Measurements from ENCODE around the gene CFAP119.

CFAP119 gene

DNA sequence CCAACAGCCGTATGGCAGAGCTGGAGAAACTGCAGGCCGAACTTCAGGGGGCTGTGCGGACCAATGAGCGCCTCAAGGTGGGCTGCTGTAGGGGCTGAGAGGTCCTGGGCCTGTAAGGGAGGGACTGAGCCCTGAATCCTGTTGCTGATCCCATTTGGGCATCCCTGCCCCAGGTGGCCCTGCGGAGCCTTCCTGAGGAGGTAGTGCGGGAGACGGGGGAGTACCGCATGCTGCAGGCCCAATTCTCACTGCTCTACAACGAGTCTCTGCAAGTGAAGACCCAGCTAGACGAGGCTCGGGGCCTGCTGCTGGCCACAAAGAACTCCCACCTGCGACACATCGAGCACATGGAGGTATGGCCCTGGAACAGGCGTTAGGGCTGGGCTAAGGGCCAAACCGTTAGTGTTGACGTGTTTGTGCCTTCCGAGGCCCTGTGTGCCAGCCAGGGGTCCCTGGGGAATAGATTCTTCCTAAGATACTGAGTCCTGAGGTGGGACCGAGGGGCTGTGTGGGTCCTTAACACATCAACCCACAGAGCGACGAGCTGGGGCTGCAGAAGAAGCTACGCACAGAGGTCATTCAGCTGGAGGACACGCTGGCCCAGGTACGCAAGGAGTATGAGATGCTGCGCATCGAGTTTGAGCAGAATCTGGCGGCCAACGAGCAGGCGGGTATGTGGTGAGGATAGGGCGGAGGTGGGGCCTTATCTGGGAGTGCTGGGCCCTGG is 4.5 kb upstream of the CFAP119 start:
- Histone ChIP-seq H3K4me3 (no peak overlapping the region), H3K27ac (no peak overlapping the region)
- DNase-seq (ENCODE audit: low spot score) = no peak
- TF ChIP-seq, protein P1, sequence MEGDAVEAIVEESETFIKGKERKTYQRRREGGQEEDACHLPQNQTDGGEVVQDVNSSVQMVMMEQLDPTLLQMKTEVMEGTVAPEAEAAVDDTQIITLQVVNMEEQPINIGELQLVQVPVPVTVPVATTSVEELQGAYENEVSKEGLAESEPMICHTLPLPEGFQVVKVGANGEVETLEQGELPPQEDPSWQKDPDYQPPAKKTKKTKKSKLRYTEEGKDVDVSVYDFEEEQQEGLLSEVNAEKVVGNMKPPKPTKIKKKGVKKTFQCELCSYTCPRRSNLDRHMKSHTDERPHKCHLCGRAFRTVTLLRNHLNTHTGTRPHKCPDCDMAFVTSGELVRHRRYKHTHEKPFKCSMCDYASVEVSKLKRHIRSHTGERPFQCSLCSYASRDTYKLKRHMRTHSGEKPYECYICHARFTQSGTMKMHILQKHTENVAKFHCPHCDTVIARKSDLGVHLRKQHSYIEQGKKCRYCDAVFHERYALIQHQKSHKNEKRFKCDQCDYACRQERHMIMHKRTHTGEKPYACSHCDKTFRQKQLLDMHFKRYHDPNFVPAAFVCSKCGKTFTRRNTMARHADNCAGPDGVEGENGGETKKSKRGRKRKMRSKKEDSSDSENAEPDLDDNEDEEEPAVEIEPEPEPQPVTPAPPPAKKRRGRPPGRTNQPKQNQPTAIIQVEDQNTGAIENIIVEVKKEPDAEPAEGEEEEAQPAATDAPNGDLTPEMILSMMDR (IDR thresholded peaks at IDR 0.05) = no peak

DNA sequence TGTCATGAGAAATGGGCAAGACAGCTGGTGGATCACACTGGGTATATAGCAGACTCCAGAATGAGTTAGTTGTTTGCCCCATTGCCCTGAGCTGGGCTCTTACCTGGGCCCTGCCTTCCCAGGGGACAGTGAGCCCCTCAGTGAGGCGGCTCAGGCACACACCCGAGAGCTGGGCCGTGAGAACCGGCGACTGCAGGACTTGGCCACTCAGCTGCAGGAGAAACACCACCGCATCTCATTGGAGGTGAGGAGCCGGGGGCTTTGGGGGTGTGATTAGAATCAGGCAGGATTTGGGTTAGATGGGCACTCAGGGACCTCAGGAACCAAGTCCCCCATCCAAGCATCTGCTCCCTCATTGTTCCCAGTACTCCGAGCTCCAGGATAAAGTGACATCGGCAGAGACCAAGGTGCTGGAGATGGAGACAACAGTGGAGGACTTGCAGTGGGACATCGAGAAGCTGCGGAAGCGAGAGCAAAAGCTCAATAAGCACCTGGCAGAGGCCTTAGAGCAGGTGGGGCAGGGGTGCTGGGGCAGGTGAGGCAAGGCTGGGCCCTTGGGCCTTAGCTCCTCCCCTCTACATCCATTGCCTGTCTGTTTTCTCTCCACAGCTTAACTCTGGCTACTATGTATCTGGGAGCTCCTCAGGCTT is 3.1 kb upstream of the CFAP119 start:
- no peak overlapping the region for H3K4me3 ChIP-seq
- H3K27ac ChIP-seq = no peak overlapping the region
- TF ChIP-seq, protein P1 (IDR thresholded peaks at IDR 0.05) = no peak
- no peak for DNase-seq (ENCODE audit: low spot score)

DNA sequence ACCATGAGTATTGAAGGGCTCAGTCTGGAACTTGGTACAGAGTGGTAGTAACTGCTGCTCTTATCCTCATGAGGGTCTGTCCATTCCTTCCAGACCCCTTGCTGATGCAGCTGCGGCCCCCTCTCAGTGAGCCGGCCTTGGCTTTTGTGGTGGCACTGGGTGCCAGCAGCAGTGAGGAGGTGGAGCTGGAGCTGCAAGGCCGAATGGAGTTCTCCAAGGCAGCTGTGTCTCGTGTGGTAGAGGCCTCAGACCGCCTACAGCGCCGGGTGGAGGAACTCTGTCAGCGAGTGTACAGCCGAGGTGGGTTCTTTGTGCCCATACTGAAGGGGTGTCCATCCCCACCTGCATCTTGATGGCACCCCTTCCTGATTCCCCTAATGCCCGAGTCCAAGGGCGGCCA is 2.2 kb upstream of the CFAP119 start:
- Histone ChIP-seq H3K27ac (no peak overlapping the region), H3K4me3 (no peak overlapping the region)
- TF ChIP-seq, protein P1 (IDR thresholded peaks at IDR 0.05) = no peak
- DNase-seq (ENCODE audit: low spot score) = no peak

DNA sequence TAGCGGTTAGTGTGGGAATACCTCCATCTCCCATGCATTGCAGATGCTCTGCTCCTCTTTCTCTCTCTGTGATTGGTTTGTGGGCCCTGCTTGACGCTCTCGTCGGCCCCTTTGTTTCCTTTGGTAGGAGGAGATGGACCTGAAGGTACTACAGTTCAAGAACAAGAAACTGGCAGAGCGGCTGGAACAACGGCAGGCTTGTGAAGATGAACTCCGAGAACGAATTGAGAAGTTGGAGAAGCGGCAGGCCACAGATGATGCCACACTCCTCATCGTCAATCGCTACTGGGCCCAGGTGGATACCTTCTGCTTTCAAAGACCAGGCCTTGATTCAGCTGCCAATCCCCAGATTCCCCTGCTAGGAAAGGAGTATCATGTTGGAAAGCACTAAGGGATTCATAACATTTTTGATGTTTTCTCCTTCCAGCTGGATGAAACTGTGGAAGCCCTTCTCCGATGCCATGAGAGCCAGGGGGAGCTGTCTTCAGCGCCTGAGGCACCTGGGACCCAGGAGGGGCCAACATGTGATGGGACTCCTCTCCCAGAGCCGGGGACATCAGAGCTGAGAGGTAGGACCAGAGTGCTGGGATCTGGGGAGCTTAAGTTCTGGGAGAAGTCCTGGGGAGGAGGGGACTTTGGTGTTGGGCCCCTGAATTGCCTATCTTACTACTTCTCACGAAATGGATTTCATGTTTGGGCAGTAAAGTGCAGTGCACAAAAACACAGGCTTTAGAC is 1.3 kb upstream of the CFAP119 start:
- Histone ChIP-seq H3K4me3 (peak overlapping the region; percentile 92), H3K27ac (peak overlapping the region; percentile 90 to 97)
- TF ChIP-seq, protein P1 (IDR thresholded peaks at IDR 0.05) = no peak
- no peak for DNase-seq (ENCODE audit: low spot score)

DNA sequence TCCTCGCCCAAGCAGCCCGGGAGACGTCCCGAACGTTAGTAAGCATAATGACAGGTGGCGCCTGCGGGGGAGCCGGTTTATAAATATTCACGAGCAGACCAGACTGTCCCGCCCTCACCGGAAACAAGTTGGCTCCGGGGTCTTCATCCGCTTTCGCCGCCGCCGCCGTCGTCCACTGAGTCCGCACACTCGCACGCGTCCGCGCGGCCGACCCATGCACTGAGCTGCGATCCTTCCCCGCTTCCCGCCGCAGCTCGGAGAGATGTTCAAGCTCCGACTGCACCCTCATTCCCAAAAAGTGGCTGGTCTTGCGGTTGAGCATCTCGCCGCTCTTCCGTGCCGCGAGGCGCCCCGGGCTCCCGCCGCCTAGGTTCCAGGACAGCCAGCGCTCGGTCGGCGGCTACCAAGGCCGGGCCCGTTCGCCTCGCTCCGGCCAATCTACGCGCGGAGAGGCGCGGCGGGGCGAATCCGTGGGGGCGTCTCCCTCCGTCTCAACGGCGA is 385 bp downstream of the CFAP119 start:
- peak overlapping the region in 1 of 2 donors; percentile 97 for H3K27ac ChIP-seq
- H3K4me3 ChIP-seq = peak overlapping the region; percentile 92
- TF ChIP-seq, protein P1 (IDR thresholded peaks at IDR 0.05) = no peak
- no peak for DNase-seq (ENCODE audit: low spot score)

DNA sequence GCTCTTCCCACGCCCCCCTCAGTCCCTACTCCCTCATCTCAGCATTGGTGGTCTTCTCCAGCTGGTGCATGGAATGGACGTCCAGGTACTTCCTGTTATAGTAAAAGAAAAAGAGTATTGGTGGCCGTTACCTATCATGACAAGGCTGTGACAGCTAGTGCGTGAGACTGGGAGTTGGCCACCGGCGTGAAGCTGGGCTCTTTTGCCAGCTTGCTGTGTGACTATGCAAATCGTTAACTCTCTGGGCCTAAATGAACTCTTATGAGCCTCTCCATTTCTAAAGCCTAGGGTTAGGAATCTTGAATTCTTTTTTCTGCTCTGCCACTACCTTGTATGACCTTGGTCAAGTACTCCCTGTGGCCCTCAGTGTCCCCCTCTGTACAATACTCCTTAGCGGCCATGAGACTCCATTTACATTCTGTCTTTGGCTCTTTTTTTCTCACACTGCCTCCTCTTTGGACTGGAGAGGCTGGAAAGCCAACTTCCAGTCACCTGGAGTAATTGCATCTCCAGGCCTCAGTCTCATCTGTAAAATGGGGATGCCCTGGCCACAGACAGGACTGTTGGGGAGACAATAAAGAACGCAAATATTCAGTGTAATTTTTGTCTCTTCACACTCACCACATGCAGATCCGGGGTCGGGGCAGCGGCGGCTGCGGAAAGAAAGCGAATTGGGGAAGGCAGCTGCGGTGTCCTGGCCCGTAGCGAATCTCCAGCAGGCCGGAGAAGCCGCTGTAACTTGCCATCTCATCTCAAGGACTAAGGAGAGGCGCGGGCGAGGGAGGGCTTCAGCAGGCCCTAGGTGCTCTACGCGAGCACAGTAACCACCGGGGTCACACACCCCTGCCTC is 1.1 kb downstream of the CFAP119 start:
- TF ChIP-seq, protein P1 (IDR thresholded peaks at IDR 0.05) = no peak
- H3K27ac ChIP-seq = peak overlapping the region in 1 of 2 donors; percentile 97
- DNase-seq (ENCODE audit: low spot score) = no peak
- H3K4me3 ChIP-seq = peak overlapping the region; percentile 92

All from coronary artery (tissue), 2 donors.